GM19238 (cell line): ENCODE results near the gene MRPS17.
"Not testable (repeated sequence)": the region's sequence is repeated elsewhere in the genome, so short reads cannot be mapped to it uniquely, and the experiment has no call there.

Experiments
- DNase-seq: peaks from one replicate; pipeline ENCODE4 v3.0.0; 2011; ENCODE audit warnings: low spot score; ENCODE audit not compliant: insufficient read length

The MRPS17 gene

DNA sequence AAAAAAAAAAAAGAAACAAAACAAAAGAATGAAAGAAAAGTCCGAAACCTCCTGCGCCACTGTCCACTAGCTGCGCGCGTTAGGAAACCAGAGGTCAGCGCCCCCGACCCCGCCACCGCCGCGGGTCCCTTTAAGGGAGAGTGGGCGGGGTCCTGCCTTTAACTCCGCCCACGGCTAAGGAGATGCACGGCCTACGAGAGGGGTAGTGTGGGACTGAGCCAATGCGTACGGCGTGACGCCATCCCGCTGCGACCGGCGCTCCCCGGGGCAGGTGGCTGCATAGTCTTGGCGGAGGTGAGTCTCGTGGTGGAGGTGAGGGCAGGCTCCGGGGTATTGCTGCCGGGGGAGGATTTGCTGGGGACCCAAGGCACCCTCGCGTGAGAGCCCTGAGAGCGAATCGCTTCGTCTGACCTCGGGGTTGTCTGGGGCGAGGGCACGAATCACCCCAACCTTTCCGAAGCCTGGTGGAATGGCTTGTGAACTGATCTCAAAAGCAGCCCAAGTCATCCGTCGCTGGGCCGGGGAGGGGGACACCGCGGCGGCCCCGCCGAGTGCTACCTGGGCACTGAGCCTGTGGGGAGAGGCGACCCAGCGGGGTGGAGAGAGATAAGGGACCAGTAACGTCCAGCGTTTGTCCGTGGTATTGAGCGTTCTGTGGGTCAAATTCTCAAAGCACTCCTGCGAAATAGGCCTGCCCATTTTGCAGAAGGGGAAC, at the start of gene MRPS17:
Gene MRPS17 (plus strand): TSS at position 241 of the 715 bp plus-strand sequence. CDS start 1,319 bp downstream, outside the sequence.
- DNase-seq: peak; percentile 99

DNA sequence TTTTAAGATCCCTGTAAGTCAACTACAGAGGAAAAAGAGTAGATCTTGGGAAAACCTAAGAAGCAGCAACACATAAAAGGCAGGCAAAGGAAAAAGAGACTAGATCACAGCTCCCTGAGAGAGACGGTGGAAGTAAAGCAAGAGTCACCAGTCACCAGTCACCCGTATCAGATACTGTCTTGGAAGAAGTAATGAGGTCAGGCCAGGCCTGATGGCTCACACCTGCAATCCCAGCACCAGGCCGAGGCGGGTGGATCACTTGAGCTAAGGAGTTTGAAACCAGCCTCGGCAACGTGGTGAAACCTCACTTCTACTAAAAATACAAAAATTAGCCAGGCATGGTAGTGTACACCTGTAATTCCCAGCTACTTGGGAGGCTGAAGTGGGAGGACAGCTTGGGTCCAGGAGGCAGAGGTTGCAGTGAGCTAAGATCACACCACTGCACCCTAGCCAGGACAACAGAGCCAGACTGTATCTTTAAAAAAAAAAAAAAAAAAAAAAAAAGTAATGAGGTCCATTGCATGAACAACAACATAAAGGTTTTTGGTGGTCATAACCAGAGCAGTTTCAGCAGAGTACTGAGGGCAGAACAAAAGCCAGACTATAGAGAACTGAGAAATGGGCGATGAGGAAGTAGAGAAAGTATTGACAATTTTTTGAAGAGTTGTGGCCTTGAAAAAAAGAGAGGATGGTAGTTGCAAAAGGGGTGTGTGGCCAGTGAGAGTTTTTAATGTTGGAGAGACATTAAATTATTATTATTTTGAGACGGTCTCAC, 47.5 kb upstream of the MRPS17 start:
- peak; percentile 8 for DNase-seq

DNA sequence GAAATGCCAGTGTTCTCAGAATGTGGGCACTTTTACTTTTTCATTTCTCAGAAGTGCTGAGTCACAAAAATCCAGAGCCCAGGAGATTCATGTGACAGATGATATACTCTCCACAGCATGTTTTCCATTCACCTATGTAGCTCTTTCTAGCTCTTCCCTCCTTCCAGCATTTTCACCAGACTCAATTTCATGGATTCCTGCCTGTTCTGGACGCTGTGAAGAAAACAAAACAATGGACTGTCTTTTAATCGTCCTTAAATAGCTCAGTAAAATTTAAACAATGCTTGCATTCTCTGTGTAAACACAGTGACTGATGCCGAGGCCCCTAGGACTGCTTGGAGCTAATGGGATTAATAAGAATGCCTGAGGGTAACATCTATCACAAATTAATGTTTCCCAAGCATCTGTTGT, 38.9 kb upstream of the MRPS17 start:
- DNase-seq: no peak

DNA sequence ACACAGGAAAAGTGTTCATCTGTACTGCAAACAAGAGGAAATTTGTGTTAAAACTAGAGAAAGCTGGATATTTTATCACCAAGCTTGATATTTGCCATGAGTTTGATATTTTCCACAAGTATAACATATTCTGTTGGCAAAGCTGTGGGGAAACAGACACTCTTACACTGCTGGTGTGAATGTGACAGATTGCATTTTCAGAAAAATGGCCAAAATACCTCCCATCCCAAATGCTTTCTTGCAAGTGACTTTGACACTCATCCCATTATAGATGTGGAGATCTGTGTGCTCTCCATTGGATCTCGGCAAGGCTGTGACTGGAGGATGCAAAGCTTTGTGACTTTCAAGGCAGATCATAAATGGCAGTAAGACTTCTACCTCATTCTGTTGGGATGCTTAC, 33.9 kb upstream of the MRPS17 start:
- DNase-seq: no peak

DNA sequence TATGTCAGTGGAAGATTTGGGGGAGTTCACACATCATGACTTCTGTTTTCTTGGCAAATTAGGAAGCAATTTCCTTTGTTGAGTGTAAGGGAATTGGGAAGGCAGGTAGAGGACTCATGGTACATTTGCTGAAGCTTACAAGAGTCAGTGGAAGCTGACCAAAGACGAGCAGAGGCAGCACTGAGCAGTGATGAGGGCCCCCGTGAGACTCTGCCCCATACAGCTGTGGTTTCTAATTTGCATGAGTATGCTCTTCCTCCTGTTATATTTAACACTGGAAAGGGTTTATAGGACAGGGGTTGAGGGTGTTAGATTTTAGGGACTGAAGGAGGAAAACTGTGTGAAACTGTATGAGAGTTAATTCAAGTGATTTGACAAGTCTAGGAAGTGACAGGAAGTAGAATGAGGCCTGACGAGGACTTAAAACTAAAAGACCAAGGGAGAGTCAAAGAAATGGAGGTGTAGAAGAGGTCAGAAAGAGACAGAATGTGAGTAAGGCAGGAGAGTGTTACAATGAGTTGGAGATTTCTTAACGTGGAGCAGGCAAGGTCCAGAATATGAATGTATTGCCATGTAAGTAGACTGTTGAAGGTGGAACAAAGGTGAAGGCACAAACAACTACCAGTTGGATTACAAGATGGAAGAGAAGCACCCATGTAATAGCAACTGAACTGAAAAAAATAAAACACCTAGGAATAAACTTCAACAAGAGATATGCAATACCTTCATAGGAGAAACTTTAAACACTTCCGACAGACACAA, 23.5 kb upstream of the MRPS17 start:
- DNase-seq: no peak

DNA sequence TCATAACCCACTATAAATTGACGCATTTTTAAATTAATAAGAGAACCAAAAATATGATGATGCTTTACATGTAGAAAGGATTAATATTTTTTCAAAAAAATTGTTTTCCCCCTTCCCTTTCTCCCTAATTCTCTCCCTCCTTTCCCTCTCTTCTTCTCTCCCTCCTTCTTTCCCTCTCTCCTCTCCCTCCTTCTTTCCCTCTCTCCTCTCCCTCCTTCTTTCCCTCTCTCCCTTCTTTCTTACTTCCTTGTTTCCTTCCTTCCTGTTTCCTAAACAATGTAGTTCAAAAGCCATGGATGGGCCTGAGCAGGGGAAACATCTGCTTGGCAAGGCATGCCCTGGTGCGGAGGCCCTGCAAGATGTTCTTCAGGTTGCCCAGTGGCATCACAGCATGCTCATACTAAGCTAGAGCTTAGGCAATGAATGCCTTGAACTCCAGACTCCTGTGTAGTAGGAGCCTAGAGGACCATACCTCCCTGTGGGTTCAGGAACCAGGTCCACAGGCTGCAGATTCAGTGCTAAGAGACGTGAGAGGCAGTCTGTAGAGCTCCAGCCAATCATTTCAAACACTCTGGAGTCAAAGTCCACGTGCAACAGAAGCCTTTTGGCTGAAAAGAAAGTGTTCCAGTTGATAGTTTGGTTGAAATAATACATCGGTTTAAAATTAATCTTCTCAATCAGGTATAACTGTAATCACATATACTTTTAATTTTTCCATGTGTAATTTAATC, 20.1 kb upstream of the MRPS17 start:
- no peak for DNase-seq

DNA sequence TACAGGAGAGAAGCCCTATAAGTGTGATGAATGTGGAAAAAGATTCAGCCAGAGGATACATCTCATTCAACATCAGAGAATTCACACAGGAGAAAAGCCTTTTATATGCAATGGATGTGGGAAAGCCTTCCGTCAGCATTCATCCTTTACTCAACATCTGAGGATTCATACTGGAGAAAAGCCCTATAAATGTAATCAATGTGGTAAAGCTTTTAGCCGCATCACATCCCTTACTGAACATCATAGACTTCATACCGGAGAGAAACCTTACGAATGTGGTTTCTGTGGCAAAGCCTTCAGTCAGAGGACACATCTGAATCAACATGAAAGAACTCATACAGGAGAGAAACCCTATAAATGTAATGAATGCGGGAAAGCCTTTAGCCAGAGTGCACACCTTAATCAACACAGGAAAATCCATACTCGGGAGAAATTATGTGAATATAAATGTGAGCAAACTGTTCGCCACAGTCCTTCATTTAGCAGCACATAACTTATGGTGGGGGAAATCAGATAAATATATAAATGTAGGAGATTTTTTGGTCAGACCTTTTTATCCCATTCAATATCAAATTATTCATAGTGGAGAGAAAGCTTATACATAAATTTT, 12.1 kb upstream of the MRPS17 start:
- DNase-seq: no peak

DNA sequence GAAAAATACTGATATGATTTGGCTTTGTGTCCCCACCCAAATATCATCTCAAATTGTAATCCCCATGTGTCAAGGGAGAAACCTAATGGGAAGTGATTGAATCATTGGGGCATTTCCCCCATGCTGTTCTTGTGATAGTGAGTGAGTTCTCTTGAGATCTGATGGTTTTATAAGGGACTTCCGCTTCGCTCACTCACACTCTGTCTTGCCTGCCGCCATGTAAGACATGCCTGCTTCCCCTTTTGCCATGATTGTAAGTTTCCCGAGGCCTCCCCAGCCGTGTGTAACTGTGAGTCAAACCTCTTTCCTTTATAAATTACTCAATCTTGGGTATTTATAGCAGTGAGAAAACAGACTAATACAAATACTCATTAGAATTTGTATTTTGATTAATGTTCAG, 5.1 kb upstream of the MRPS17 start:
- DNase-seq: no peak

DNA sequence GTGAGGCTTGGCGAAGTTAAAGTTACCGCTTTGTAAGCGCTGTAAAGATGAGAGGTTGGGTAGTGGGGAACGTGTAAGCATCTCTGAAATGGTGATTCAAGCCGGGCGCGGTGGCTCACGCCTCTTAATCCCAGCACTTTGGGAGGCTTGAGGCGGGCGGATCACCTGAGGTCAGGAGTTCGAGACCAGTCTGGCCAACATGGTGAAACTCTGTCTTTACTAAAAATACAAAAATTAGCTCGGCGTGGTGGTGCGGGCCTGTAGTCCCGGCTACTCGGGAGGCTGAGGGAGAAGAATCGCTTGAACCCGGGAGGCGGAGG, 635 bp downstream of the MRPS17 start:
- DNase-seq: not testable (repeated sequence)

DNA sequence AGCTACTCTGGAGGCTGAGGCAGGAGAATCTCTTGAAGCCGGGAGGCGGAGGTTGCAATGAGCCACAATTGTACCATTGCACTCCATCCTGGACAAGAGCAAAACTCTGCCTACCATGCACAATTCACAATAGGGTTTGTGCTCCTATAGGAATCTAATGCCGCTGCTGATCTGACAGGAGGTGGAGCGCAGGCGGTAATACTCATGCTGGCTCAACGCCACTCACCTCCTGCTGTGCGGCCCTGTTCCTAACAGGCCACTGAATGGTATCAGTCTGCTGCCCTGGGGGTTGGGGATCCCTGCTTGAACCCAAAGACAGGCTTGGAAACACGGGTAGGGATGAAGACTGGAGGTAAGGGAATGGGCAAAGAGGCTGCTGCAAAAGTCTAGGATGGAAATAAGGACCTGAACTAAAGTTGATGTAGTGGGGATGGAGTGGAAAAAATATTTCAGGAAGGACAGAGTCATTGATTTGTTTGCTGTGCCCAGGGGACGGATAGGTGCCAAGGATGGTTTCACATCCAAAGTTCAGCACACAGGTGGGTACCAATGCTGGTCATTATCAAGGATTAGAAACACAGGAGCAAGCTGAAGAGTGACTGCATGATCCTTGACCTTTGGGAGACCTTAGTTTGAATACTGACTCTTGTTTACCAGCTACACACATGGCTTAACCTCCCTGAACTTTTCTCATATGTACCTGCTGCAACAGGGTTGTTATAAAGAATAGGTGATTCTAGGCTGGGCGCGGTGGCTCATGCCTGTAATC, 2.2 kb downstream of the MRPS17 start:
- no peak for DNase-seq

DNA sequence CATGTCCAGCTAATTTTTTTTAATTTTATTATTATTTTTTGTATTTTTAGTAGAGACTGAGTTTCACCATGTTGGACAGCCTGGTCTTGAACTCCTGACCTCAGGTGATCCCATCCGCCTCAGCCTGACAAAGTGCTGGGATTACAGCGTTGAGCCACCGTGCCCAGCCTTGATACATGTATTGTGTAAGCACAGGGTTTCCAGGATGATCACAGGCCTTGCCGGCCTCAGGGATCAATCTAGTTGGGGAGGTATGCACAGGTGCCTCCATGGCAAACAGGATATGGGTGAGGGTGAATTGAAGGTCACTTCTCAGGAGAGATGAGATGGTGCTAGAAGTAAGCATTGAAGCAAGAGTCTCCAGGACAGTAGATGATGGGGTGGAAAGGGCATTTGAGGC, 5.5 kb downstream of the MRPS17 start:
- no peak for DNase-seq

DNA sequence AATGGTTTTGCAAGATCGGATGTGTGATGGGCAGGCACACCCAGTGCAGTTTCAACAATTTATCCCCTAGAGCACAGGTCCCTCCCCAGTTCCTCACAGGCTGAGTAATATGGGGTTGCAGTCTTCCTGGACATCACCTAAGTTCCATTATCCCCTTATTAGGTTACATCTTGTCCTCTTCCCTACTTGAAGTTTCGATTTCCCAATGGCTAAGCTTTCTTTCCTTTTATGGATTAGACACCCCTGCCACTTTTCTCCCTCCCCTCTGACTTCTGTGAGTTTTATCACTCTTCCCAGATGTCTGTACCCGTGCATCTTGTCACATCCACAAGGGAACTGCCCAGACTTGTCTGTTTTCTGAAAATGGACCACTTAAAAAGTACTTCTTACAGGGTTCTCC, 10.3 kb downstream of the MRPS17 start:
- no peak for DNase-seq

DNA sequence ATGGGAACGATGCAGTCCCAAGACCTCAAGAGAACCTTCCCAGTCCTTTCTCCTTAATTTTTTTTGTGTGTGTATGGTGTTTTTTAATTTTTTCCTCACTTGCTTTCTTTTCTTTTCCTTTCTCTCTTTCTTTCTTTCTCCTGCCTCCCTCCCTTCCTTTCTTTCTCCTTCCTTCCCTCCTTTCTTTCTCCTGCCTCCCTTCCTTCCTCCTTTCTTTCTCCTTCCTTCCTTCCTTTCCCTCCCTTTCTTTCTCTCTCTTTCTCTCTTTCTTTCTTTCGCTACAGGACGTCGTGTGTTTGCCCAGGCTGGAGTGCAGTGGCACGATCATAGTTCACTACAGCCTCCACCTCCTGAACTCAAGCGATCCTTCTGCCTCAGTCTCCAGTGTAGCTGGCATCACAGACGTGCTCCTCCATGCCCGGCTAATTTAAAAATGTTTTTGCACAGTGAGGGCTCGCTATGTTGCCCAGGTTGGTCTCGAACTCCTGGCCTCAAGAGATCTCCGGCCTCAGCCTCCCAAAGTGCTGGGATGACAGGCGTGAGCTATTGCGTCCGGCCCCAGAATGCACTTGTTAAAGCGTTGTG, 12.0 kb downstream of the MRPS17 start:
- DNase-seq: no peak

DNA sequence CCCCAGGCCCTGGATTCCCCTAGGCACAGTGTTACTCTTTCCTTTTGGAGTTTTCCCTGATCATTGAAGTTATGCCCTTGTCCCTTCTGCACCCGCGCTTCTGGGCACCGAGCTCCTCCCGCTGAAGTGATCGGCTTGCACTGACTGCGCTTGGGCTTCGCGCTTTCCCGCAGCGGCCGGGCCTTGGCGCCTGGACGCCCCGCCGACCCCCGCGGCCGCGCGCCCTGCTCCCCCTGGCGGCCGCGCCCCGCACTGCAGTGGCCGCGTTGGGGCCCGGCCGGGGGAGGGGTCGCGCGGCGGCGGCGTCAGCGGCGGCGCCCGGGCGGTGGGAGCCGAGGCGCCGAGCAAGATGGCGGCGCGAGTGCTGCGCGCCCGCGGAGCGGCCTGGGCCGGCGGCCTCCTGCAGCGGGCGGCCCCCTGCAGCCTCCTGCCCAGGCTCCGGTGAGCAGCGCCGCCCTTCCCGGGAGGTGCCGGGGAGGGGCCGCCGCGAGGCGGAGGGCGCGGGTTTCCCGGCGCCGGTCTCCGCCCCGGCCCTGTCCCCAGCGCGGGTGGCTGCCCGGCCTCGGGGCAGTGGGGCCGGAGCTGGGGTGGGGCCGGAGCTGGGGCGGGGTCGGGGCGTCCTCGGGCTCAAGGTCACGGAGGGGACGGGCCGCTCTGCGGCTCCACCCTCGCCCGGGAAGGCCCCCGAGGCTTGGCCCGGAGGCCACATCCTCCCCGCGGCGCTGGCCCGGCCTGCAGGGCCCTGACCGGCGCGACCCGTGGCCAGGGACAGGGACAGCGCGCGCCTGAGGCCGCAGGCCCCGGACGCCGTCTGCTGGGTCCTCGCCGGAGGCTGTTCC, 12.8 kb downstream of the MRPS17 start, which contains the start of gene NIPSNAP2:
Gene NIPSNAP2 (plus strand): TSS at position 325 of the 839 bp plus-strand sequence. CDS start 25 bp downstream, at position 350.
- peak; percentile 81 for DNase-seq

DNA sequence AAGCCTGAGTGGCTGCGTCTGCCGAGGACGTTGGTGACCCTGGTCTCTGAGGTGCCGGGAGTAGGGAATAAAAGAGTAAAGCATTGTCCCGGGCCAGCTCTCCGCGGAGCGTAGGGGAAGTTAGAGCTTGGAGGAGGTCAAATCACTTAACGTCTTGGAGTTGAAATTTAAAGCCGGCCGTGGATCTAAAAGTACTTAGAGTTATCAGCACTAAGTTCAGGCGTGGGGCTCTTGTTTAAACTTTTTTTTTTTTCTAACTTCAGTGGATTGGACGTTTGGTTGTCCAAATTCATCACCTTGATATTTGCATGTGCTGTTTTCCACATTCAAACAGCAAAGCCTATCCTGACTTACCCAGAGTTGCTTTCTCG, 13.4 kb downstream of the MRPS17 start:
- DNase-seq: no peak

DNA sequence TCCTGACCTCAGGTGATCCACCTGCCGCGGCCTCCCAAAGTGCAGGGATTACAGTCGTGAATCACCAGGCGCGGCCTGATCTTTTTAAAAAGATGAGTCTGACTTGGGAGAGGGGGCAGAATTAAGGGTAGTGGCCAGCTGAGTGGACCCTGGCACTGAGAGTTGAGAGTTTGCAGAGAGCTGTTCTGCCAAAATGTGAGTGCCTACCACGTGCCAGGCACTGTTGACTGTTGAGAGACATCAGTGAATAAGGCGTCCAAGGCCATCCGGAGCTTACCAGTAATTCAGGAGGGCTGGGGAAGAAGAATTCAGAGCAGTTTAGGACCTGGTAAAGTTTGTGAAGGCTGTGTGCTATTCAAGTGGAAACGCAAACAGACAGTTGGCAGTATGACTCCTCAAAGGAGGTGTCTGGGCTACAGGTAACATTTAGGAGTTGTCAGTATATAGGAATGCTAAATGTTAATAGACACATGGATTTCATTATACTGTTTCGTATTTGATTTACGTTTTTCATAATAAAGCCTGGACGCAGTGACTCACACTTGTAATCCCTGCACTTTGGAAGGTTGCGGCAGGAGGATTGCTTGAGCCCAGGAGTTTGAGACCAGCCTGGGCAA, 14.2 kb downstream of the MRPS17 start:
- no peak for DNase-seq

DNA sequence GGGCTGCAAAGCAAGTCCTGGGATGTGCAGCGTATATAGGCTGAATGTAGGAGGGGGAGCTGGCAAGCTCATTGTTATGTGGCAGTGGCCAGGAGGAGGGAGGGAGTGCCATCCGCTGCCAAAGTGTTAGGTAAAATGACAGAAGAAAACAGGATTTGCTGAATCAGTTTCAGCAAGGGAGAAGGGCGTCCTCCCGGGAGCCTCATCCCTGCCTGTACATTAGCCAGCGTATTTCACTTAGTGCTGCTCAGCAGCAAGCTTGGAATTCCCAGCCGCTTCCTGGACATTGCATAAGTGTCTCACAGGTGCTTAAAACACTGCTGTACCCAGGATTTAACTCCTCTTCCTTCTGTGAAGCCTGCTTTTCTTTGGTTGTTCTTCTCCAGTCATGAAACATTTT, 15.2 kb downstream of the MRPS17 start:
- no peak for DNase-seq

DNA sequence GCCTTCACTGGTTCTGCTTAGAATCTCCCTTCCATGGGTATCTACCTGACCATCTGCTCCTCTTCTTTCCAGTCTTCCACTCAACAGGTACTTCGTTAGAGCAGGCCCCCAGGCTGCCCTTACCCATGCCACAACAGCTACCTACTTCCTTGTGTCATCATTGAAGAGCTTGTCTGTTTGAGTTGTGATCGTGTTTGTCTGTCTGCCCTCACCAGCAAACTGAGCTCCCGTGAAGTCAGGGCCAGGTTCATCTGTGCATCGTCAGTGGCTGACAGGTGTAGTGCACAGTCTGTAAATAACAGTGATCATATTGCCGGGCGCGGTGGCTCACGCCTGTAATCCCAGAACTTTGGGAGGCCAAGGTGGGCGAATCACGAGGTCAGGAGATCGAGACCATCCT, 17.7 kb downstream of the MRPS17 start:
- DNase-seq: no peak

DNA sequence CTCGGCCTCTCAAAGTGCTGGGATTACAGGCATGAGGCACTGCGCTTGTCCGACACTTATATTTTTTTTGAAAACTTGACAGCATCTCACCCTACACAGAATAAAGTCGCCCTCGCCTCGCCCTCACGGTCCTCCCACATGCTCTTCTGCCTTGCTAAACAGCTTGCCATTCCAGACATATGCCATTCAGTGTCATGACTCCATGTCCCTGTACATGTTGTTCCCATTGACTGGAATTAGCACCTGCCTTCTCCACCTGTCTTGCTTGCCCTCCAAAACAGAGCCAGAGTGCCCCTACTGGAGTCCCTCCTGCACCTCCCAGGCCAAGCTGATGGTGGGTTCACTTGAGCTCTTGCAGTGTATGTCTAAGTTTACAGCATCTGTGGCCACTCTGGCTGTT, 18.9 kb downstream of the MRPS17 start:
- DNase-seq: no peak
